ENCODE measurements around the gene CEP70.
"Not testable (repeated sequence)": the region's sequence is repeated elsewhere in the genome, so short reads cannot be mapped to it uniquely, and the experiment has no call there.

Gene CEP70

GRCh38 chr3:138600100-138600745 lies 6.2 kb upstream of the CEP70 start:
- H3K27me3 Mint-ChIP-seq: no peaks in the 10 kb centered on the region
- H3K36me3 Mint-ChIP-seq (ENCODE audit: low read depth): no peaks in the 10 kb centered on the region
- H3K4me1 Mint-ChIP-seq (ENCODE audit: low read depth): no peaks in the 10 kb centered on the region
- no peak overlapping the region for H3K4me3 Mint-ChIP-seq
- no peak overlapping the region for H3K27ac Mint-ChIP-seq
- no peaks in the 10 kb centered on the region for H3K9me3 Mint-ChIP-seq

GRCh38 chr3:138598534-138598933 lies 4.5 kb upstream of the CEP70 start:
- Mint-ChIP-seq H3K4me3 (no peak overlapping the region), H3K36me3 (ENCODE audit: low read depth) (no peaks in the 10 kb centered on the region), H3K27me3 (no peaks in the 10 kb centered on the region), H3K9me3 (no peaks in the 10 kb centered on the region), H3K27ac (no peak overlapping the region), H3K4me1 (ENCODE audit: low read depth) (peaks cover 9% of the 10 kb centered on the region)

- H3K4me3 Mint-ChIP-seq; H3K27me3 Mint-ChIP-seq; H3K36me3 Mint-ChIP-seq (ENCODE audit: low read depth): not testable (repeated sequence)
These were observed 3.3 kb upstream of the CEP70 start for GRCh38 chr3:138597186-138597976.

GRCh38 chr3:138594935-138595610 lies 1.0 kb upstream of the CEP70 start:
- H3K27ac Mint-ChIP-seq: no peak overlapping the region
- H3K4me3 Mint-ChIP-seq: peak overlapping the region; percentile 87
- H3K27me3 Mint-ChIP-seq: no peaks in the 10 kb centered on the region
- H3K9me3 Mint-ChIP-seq: no peaks in the 10 kb centered on the region
- no peaks in the 10 kb centered on the region for H3K36me3 Mint-ChIP-seq (ENCODE audit: low read depth)
- H3K4me1 Mint-ChIP-seq (ENCODE audit: low read depth): peaks cover 11% of the 10 kb centered on the region

More at GRCh38 chr3:138597186-138597976, 3.3 kb upstream of the CEP70 start:
- H3K9me3 Mint-ChIP-seq, H3K27ac Mint-ChIP-seq: not testable (repeated sequence)
- H3K4me1 Mint-ChIP-seq (ENCODE audit: low read depth): peaks cover 11% of the 10 kb centered on the region

GRCh38 chr3:138593488-138594149 lies 441 bp downstream of the CEP70 start:
- peak overlapping the region; percentile 31 for H3K27ac Mint-ChIP-seq
- no peaks in the 10 kb centered on the region for H3K36me3 Mint-ChIP-seq (ENCODE audit: low read depth)
- peak overlapping the region; percentile 87 for H3K4me3 Mint-ChIP-seq
- H3K27me3 Mint-ChIP-seq: no peaks in the 10 kb centered on the region
- H3K4me1 Mint-ChIP-seq (ENCODE audit: low read depth): peaks cover 11% of the 10 kb centered on the region
- no peaks in the 10 kb centered on the region for H3K9me3 Mint-ChIP-seq

GRCh38 chr3:138591392-138591791 lies 2.7 kb downstream of the CEP70 start:
- Mint-ChIP-seq H3K4me3 (no peak overlapping the region), H3K9me3 (peaks cover 1% of the 10 kb centered on the region), H3K27me3 (no peaks in the 10 kb centered on the region), H3K4me1 (ENCODE audit: low read depth) (peaks cover 15% of the 10 kb centered on the region), H3K27ac (no peak overlapping the region), H3K36me3 (ENCODE audit: low read depth) (peaks cover 2% of the 10 kb centered on the region)

GRCh38 chr3:138588445-138588844 lies 5.6 kb downstream of the CEP70 start:
- Mint-ChIP-seq H3K4me3 (no peak overlapping the region), H3K27ac (no peak overlapping the region), H3K9me3 (peaks cover 4% of the 10 kb centered on the region), H3K4me1 (ENCODE audit: low read depth) (peaks cover 19% of the 10 kb centered on the region), H3K36me3 (ENCODE audit: low read depth) (peaks cover 15% of the 10 kb centered on the region), H3K27me3 (no peaks in the 10 kb centered on the region)

GRCh38 chr3:138587374-138587773 lies 6.7 kb downstream of the CEP70 start:
- peaks cover 15% of the 10 kb centered on the region for H3K36me3 Mint-ChIP-seq (ENCODE audit: low read depth)
- no peaks in the 10 kb centered on the region for H3K27me3 Mint-ChIP-seq
- H3K4me3 Mint-ChIP-seq: no peak overlapping the region

GRCh38 chr3:138578961-138579574 lies 15.0 kb downstream of the CEP70 start:
- Mint-ChIP-seq H3K36me3 (ENCODE audit: low read depth) (peaks cover 6% of the 10 kb centered on the region), H3K27ac (no peak overlapping the region), H3K4me3 (no peak overlapping the region), H3K27me3 (no peaks in the 10 kb centered on the region), H3K4me1 (ENCODE audit: low read depth) (peaks cover 38% of the 10 kb centered on the region), H3K9me3 (no peaks in the 10 kb centered on the region)

More at GRCh38 chr3:138587374-138587773, 6.7 kb downstream of the CEP70 start:
- Mint-ChIP-seq H3K27ac (no peak overlapping the region), H3K9me3 (peaks cover 4% of the 10 kb centered on the region), H3K4me1 (ENCODE audit: low read depth) (peaks cover 25% of the 10 kb centered on the region)

GRCh38 chr3:138578141-138578540 lies 15.9 kb downstream of the CEP70 start:
- H3K4me1 Mint-ChIP-seq (ENCODE audit: low read depth): peaks cover 29% of the 10 kb centered on the region
- peaks cover 3% of the 10 kb centered on the region for H3K9me3 Mint-ChIP-seq
- peak overlapping the region; percentile 53 for H3K4me3 Mint-ChIP-seq
- peaks cover 15% of the 10 kb centered on the region for H3K36me3 Mint-ChIP-seq (ENCODE audit: low read depth)
- H3K27me3 Mint-ChIP-seq: no peaks in the 10 kb centered on the region
- peak overlapping the region; percentile 29 for H3K27ac Mint-ChIP-seq

- Mint-ChIP-seq H3K9me3 (peaks cover 9% of the 10 kb centered on the region), H3K27ac (no peak overlapping the region), H3K27me3 (no peaks in the 10 kb centered on the region), H3K36me3 (ENCODE audit: low read depth) (peaks cover 33% of the 10 kb centered on the region), H3K4me1 (ENCODE audit: low read depth) (peaks cover 21% of the 10 kb centered on the region), H3K4me3 (no peak overlapping the region)
These were observed 20.9 kb downstream of the CEP70 start for GRCh38 chr3:138573138-138573537.

GRCh38 chr3:138569624-138570023 lies 24.4 kb downstream of the CEP70 start:
- H3K27ac Mint-ChIP-seq; H3K27me3 Mint-ChIP-seq; H3K4me1 Mint-ChIP-seq (ENCODE audit: low read depth); H3K4me3 Mint-ChIP-seq: not testable (repeated sequence)
- Mint-ChIP-seq H3K9me3 (peaks cover 15% of the 10 kb centered on the region), H3K36me3 (ENCODE audit: low read depth) (peaks cover 42% of the 10 kb centered on the region)

GRCh38 chr3:138569090-138569489 lies 25.0 kb downstream of the CEP70 start:
- Mint-ChIP-seq H3K9me3 (peaks cover 15% of the 10 kb centered on the region), H3K27me3 (no peaks in the 10 kb centered on the region), H3K4me1 (ENCODE audit: low read depth) (peaks cover 7% of the 10 kb centered on the region), H3K4me3 (no peak overlapping the region), H3K36me3 (ENCODE audit: low read depth) (peaks cover 42% of the 10 kb centered on the region), H3K27ac (no peak overlapping the region)

- Mint-ChIP-seq H3K27me3 (no peaks in the 10 kb centered on the region), H3K36me3 (ENCODE audit: low read depth) (peaks cover 34% of the 10 kb centered on the region), H3K4me3 (no peak overlapping the region), H3K27ac (no peak overlapping the region), H3K4me1 (ENCODE audit: low read depth) (peaks cover 7% of the 10 kb centered on the region), H3K9me3 (peaks cover 9% of the 10 kb centered on the region)
These were observed 26.7 kb downstream of the CEP70 start for GRCh38 chr3:138567403-138567802.

All from stimulated activated naive CD8-positive, alpha-beta T cell treated with anti-CD3 and anti-CD28 coated beads, Interleukin-15, Interleukin-2, amounts not matched to agents 100 ng/mL and 50 ng/mL, for 24 hours (primary cell).